Measurements from ENCODE around the gene SNRPA. TPM values are rescaled to one million over a fixed set of nuclear protein-coding genes. Genes with fewer than 3 reads are reported as not detected.

The SNRPA gene
- total RNA-seq, 4 donors from 2014 or later, result 24.3 to 35.2 (median 27.3) TPM

DNA sequence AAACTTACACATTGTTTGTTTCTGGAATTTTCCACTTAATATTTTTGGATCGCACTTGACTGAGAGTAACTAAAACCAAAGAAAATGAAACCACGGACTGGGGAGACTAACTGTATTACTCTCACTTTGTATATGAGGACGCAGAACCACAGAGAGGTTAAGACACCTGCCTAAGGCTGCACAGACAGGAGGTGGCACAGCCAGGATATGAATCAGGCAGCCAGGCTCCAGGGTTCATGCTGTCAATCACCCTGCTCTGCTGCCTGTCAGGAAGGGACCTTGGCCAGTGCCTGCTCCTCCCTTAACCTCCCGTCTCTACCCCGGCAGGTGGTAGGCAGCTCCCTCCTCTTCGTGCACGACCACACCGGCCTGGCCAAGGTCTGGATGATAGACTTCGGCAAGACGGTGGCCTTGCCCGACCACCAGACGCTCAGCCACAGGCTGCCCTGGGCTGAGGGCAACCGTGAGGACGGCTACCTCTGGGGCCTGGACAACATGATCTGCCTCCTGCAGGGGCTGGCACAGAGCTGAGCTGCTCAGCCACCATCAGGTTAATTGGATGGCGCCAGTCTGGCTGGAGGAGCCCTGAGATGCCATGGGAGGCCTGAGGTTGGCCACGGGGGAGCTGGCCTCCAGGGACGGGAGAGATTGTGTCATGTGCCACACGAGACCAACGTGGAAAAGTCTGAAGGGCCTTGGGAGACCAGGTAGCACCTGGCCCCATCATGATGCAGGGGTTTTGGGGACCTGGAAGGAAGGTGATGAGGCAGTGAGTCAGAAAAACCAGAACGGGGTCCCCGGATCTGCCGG lies 11.8 kb upstream of the SNRPA start:
- peaks cover 0 to 57% of the 10 kb centered on the region in 2 donors for H3K36me3 ChIP-seq
- peak overlapping the region; percentile 27 to 76 (median 66) for H3K27ac ChIP-seq
- TF ChIP-seq POLR2A (IDR thresholded peaks at IDR 0.05), result no peak
- TF ChIP-seq, protein P1, sequence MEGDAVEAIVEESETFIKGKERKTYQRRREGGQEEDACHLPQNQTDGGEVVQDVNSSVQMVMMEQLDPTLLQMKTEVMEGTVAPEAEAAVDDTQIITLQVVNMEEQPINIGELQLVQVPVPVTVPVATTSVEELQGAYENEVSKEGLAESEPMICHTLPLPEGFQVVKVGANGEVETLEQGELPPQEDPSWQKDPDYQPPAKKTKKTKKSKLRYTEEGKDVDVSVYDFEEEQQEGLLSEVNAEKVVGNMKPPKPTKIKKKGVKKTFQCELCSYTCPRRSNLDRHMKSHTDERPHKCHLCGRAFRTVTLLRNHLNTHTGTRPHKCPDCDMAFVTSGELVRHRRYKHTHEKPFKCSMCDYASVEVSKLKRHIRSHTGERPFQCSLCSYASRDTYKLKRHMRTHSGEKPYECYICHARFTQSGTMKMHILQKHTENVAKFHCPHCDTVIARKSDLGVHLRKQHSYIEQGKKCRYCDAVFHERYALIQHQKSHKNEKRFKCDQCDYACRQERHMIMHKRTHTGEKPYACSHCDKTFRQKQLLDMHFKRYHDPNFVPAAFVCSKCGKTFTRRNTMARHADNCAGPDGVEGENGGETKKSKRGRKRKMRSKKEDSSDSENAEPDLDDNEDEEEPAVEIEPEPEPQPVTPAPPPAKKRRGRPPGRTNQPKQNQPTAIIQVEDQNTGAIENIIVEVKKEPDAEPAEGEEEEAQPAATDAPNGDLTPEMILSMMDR (IDR thresholded peaks at IDR 0.05 in 4 of 5, conservative IDR thresholded peaks at IDR 0.05 in 1 of 5), result no peak
- H3K4me1 ChIP-seq, result peaks cover 8 to 11% of the 10 kb centered on the region in 2 donors
- DNase-seq, result no peak
- ATAC-seq, result no peak
- in situ Hi-C loops (cut with MboI; ENCODE audit: low sequenced_read_pairs in 4 of 4) (no loop called here), intact Hi-C loops (cut with DNase I; ENCODE audit: low total_unique reads) (no loop called here)
- H3K4me3 ChIP-seq, result no peak overlapping the region
- H3K9me3 ChIP-seq, result no peaks in the 10 kb centered on the region
- no peaks in the 10 kb centered on the region for H3K27me3 ChIP-seq

DNA sequence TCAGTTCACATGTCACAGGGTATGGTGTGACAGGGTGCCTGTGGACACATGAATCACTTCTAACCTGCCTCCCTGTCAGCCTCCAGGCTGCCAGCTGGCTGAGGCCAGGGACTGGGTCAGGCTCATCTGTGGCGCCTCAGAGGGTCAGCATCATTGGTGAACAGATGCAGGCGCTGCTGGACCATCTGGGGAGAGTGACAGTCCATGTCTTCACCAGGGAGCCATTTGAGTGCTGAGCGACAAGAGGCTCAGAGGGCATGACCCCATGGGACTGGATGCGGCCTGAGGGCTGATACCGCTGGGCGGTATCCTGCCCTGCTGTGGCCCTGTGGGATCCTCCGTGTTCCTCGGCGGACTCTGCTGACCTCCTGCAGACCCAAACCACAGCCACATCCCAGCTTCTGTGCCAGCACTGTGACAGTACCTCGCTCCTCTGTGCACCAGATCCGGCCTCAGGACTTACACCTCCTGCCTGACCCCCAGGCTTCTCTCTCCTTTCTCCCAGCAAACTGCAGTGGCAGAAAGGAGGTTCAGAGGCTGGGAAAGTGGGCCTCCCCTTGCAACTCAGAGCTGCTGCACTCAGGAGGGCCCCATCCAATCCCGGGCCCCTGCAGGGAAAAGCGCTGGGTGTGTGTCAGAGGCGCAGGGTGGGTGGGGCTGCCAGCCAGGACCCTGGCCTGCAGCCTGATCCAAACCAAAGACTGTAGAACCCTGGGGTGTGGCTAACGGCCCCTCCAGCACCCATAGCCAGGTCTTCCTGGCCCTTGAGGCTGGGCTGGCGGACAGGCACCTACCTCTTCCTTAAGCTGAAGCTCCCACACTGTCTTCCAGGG lies 10.9 kb upstream of the SNRPA start:
- H3K4me3 ChIP-seq, result no peak overlapping the region
- intact Hi-C loops (cut with DNase I; ENCODE audit: low total_unique reads), result no loop called here
- peaks cover 8 to 11% of the 10 kb centered on the region in 2 donors for H3K4me1 ChIP-seq

DNA sequence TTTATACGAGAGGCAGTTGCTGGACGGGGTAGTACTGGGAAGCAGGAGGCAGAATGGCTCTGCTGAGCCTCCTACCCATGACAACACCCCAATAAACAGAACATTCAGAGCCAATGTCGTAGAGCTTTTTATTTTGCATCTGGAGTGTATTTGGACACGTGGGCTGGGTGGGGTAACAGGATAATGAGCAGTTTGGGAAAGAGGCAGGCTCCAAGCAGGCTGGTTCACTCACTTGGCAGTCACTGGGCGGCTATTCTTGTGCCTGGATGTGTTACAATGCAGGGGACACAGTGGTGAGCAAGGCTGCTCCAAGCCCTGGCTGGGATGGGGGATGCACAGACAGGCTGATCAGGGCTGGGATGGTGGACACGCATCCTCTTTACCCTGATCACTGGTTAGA lies 10.3 kb upstream of the SNRPA start:
- Histone ChIP-seq H3K27ac (peak overlapping the region; percentile 53 to 76 (median 66)), H3K27me3 (no peaks in the 10 kb centered on the region), H3K36me3 (peaks cover 0 to 42% of the 10 kb centered on the region in 2 donors), H3K4me1 (peaks cover 11 to 12% of the 10 kb centered on the region in 2 donors), H3K4me3 (no peak overlapping the region), H3K9me3 (no peaks in the 10 kb centered on the region)
- in situ Hi-C loops (cut with MboI; ENCODE audit: low sequenced_read_pairs in 4 of 4) (no loop called here), intact Hi-C loops (cut with DNase I; ENCODE audit: low total_unique reads) (no loop called here)
- no peak for TF ChIP-seq POLR2A (IDR thresholded peaks at IDR 0.05)
- TF ChIP-seq, protein P1 (IDR thresholded peaks at IDR 0.05 in 4 of 5, conservative IDR thresholded peaks at IDR 0.05 in 1 of 5), result no peak
- peak; percentile 46 to 84 for DNase-seq
- peak; percentile 81 to 86 for ATAC-seq

More for the DNA sequence above, 10.9 kb upstream of the SNRPA start:
- Histone ChIP-seq H3K9me3 (no peaks in the 10 kb centered on the region), H3K36me3 (peaks cover 0 to 49% of the 10 kb centered on the region in 2 donors), H3K27ac (peak overlapping the region; percentile 53 to 76 (median 66)), H3K27me3 (no peaks in the 10 kb centered on the region)
- TF ChIP-seq POLR2A (IDR thresholded peaks at IDR 0.05), result no peak
- TF ChIP-seq, protein P1 (IDR thresholded peaks at IDR 0.05 in 4 of 5, conservative IDR thresholded peaks at IDR 0.05 in 1 of 5), result no peak
- ATAC-seq, result peak; percentile 12 to 13
- peak in 1 of 2 donors; percentile 49 for DNase-seq
- in situ Hi-C loops (cut with MboI; ENCODE audit: low sequenced_read_pairs in 4 of 4), result no loop called here

DNA sequence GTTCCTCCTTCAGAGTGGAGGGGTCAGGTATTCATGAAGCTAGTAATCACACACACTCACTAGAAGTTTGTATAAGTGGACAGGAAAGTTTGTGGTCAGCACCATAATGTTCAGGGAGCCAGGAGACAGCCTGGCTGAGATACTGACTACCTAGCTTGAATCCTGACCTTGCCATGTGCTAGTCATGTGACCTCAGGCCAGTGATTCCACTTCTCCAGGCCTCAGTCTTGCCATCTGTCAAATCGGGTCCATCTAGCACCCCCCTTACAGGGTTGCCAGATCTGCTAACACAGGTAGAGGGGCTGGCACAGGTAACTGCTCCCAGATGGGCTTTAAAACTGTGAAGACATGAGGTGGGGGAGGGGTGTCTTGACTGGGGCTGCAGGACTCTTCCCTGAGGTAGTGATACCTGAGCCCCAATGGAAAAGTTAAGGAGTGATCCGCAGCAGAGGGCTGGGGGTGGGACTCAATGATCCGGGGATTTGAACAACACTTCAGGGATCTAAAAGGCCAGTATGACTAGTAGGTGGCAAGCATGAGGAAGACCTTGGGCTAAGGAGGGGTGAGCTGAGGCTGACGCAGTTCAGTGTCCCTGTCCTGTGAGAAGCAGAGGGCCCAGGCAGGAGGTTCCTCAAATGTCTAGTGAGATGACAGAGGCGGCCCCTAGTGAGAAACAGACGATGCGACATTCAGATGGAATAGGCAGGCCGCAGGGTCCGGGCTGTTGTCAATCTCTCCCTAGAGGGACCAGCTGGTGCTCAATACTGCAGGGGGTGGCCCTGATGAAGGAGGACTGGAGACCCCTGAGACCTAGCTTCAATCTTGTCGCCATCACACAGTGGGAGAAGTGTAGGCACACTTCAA lies 9.2 kb upstream of the SNRPA start:
- Histone ChIP-seq H3K4me3 (no peak overlapping the region), H3K27me3 (no peaks in the 10 kb centered on the region), H3K36me3 (peaks cover 0 to 33% of the 10 kb centered on the region in 2 donors), H3K27ac (peak overlapping the region; percentile 53 to 76 (median 66)), H3K4me1 (peaks cover 11 to 15% of the 10 kb centered on the region in 2 donors), H3K9me3 (no peaks in the 10 kb centered on the region)
- ATAC-seq (no peak), DNase-seq (no peak)
- intact Hi-C loops (cut with DNase I; ENCODE audit: low total_unique reads), result no loop called here
- TF ChIP-seq, protein P1 (IDR thresholded peaks at IDR 0.05 in 4 of 5, conservative IDR thresholded peaks at IDR 0.05 in 1 of 5), result no peak
- TF ChIP-seq POLR2A (IDR thresholded peaks at IDR 0.05), result no peak
- in situ Hi-C loops (cut with MboI; ENCODE audit: low sequenced_read_pairs in 4 of 4), result no loop called here

Data from gastrocnemius medialis (tissue), 4 donors.